ENCODE results near the gene INPP5E.

Gene INPP5E

GRCh38 chr9:136472640-136473353 is 33.2 kb upstream of the INPP5E start:
- DNase-seq (ENCODE audit: low read depth), result no peak

GRCh38 chr9:136471802-136472487 is 32.3 kb upstream of the INPP5E start:
- no peak for DNase-seq (ENCODE audit: low read depth)

GRCh38 chr9:136470792-136471469 is 31.3 kb upstream of the INPP5E start:
- DNase-seq (ENCODE audit: low read depth), result no peak

GRCh38 chr9:136470356-136470755 is 30.7 kb upstream of the INPP5E start:
- DNase-seq (ENCODE audit: low read depth), result no peak

- DNase-seq (ENCODE audit: low read depth), result no peak
Observed at GRCh38 chr9:136467766-136468165, 28.1 kb upstream of the INPP5E start.

- no peak for DNase-seq (ENCODE audit: low read depth)
Observed at GRCh38 chr9:136466155-136466541, 26.5 kb upstream of the INPP5E start.

GRCh38 chr9:136465500-136466154 is 26.0 kb upstream of the INPP5E start:
- no peak for DNase-seq (ENCODE audit: low read depth)

- DNase-seq (ENCODE audit: low read depth), result no peak
Observed at GRCh38 chr9:136464241-136464640, 24.6 kb upstream of the INPP5E start.

GRCh38 chr9:136463578-136463977 is 23.9 kb upstream of the INPP5E start:
- no peak for DNase-seq (ENCODE audit: low read depth)

- DNase-seq (ENCODE audit: low read depth), result no peak
Observed at GRCh38 chr9:136462664-136463063, 23.0 kb upstream of the INPP5E start.

- DNase-seq (ENCODE audit: low read depth), result no peak
Observed at GRCh38 chr9:136460772-136461325, 21.2 kb upstream of the INPP5E start.

GRCh38 chr9:136459425-136459824 is 19.8 kb upstream of the INPP5E start:
- DNase-seq (ENCODE audit: low read depth), result no peak

- DNase-seq (ENCODE audit: low read depth), result no peak
Observed at GRCh38 chr9:136457326-136457725, 17.7 kb upstream of the INPP5E start.

- no peak for DNase-seq (ENCODE audit: low read depth)
Observed at GRCh38 chr9:136456258-136456657, 16.6 kb upstream of the INPP5E start.

GRCh38 chr9:136455043-136456002 is 15.7 kb upstream of the INPP5E start:
- no peak for DNase-seq (ENCODE audit: low read depth)

GRCh38 chr9:136454026-136454796 is 14.6 kb upstream of the INPP5E start:
- DNase-seq (ENCODE audit: low read depth), result no peak

GRCh38 chr9:136453326-136453725 is 13.7 kb upstream of the INPP5E start:
- DNase-seq (ENCODE audit: low read depth), result no peak

GRCh38 chr9:136451221-136451877 is 11.7 kb upstream of the INPP5E start:
- no peak for DNase-seq (ENCODE audit: low read depth)

GRCh38 chr9:136448655-136449054 is 9.0 kb upstream of the INPP5E start:
- DNase-seq (ENCODE audit: low read depth), result no peak
